Type B pancreatic cell (in vitro differentiated cells): Measurements from ENCODE around the gene KLHL22. TPM values are rescaled to one million over a fixed set of nuclear protein-coding genes. Genes with fewer than 3 reads are reported as not detected.
"Not testable (repeated sequence)": the region's sequence is repeated elsewhere in the genome, so short reads cannot be mapped to it uniquely, and the experiment has no call there.

Experiments used
- DNase-seq: peaks from one replicate; pipeline ENCODE4 v3.0.0; 2021; ENCODE audit warnings: mixed read lengths; ENCODE audit not compliant: unreplicated experiment; ENCODE audit errors: extremely low spot score
- H3K27ac Mint-ChIP-seq: 2 replicates; pipeline ENCODE4 v1.8.0; 2021; ENCODE audit warnings: mild to moderate bottlenecking, mixed read lengths
- H3K27me3 Mint-ChIP-seq: 2 replicates; pipeline ENCODE4 v1.8.0; 2021; ENCODE audit warnings: mixed read lengths
- H3K36me3 Mint-ChIP-seq: 2 replicates; pipeline ENCODE4 v1.8.0; 2021; ENCODE audit warnings: mixed read lengths
- H3K4me1 Mint-ChIP-seq: one replicate; pipeline ENCODE4 v1.8.0; 2021; ENCODE audit warnings: mixed read lengths; ENCODE audit not compliant: unreplicated experiment
- H3K4me3 Mint-ChIP-seq: 2 replicates; pipeline ENCODE4 v1.8.0; 2021; ENCODE audit warnings: mild to moderate bottlenecking, mixed read lengths
- H3K9me3 Mint-ChIP-seq: 2 replicates; pipeline ENCODE4 v1.8.0; 2021; ENCODE audit warnings: mixed read lengths
- total RNA-seq: library from RNA; stranded (reverse); gene quantifications from 2 replicates; pipeline ENCODE4 v1.2.1, GENCODE V29; 2021; ENCODE audit warnings: low replicate concordance
- TF ChIP-seq, protein P1 (sequence below): fragments of 200-600 bp; sonication (generic); conservative IDR thresholded peaks from 2 replicates; pipeline ENCODE4 v1.5.0; 2021; ENCODE audit warnings: antibody characterized with exemption, mild to moderate bottlenecking

KLHL22 gene
- total RNA-seq, 1 donor from 2014 or later: 38.8 TPM

DNA sequence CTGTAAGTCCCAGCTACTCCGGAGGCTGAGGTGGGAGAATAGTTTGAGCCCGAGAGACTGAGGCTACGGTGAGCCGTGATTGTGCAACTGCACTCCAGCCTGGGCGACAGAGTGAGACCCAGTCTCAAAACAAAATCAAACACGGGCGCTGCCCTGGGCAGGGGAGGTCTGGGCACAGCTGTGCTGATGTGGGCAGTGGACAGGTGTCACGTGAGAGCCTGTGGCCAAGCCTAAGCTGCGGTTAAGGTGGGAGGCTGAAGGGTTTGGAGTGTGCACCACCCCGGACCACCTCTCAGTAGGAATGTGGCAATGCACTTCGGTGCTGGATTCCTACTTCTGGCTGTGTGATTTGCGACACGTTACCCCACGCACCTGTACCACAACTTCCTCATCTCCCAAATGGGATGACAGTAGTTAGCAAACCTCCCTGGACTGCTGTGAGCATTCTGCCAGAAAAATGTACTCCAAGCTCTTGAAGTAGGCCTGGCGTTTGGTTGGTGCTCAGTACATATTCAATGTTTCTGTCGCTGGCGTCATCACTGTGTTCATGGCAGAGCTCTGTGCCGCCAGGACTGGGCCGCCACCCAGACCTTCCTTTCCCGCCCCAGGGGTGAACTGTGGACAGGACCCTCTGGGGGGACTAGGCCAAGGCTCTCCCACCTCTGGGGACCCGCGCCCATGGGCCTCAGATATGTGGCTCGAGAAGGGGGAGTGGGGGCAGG is 102.5 kb downstream of the KLHL22 start:
- Mint-ChIP-seq H3K4me3 (peak overlapping the region; percentile 94), H3K4me1 (peaks cover 27% of the 10 kb centered on the region), H3K27ac (peak overlapping the region; percentile 94), H3K9me3 (no peaks in the 10 kb centered on the region), H3K36me3 (no peaks in the 10 kb centered on the region), H3K27me3 (no peaks in the 10 kb centered on the region)
- TF ChIP-seq, protein P1, sequence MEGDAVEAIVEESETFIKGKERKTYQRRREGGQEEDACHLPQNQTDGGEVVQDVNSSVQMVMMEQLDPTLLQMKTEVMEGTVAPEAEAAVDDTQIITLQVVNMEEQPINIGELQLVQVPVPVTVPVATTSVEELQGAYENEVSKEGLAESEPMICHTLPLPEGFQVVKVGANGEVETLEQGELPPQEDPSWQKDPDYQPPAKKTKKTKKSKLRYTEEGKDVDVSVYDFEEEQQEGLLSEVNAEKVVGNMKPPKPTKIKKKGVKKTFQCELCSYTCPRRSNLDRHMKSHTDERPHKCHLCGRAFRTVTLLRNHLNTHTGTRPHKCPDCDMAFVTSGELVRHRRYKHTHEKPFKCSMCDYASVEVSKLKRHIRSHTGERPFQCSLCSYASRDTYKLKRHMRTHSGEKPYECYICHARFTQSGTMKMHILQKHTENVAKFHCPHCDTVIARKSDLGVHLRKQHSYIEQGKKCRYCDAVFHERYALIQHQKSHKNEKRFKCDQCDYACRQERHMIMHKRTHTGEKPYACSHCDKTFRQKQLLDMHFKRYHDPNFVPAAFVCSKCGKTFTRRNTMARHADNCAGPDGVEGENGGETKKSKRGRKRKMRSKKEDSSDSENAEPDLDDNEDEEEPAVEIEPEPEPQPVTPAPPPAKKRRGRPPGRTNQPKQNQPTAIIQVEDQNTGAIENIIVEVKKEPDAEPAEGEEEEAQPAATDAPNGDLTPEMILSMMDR: no peak
- DNase-seq: peak; percentile 70

DNA sequence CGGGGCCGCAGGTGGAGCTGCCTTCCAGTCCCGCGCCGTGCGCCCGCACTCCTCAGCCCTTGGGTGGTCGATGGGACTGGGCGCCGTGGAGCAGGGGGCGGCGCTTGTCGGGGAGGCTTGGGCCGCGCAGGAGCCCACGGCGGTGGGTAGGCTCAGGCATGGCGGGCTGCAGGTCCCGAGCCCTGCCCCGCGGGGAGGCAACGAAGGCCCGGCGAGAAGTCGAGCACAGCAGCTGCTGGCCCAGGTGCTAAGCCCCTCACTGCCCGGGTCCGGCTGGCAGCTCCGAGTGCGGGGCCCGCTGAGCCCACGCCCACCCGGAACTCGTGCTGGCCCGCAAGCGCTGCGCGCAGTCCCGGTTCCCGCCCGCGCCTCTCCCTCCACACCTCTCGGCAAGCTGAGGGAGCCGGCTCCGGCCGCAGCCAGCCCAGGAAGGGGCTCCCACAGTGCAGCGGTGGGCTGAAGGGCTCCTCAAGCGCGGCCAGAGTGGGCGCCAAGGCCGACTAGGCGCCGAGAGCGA is 103.2 kb downstream of the KLHL22 start:
- peaks cover 27% of the 10 kb centered on the region for H3K4me1 Mint-ChIP-seq
- H3K27ac Mint-ChIP-seq, H3K9me3 Mint-ChIP-seq, H3K36me3 Mint-ChIP-seq, H3K27me3 Mint-ChIP-seq, H3K4me3 Mint-ChIP-seq: not testable (repeated sequence)
- DNase-seq: peak; percentile 67

Other genes with a start within 250 kb of the KLHL22 start
- 9.0 and 12.8 TPM in 2 replicates for gene RTN4R, start 227.5 kb downstream of the KLHL22 start, total RNA-seq
- gene DGCR6L, start 175.7 kb downstream of the KLHL22 start, total RNA-seq: 35.9 and 46.6 TPM in 2 replicates
- gene ZNF74, start 101.6 kb downstream of the KLHL22 start, total RNA-seq: 24.6 and 39.5 TPM in 2 replicates
- gene SCARF2, start 58.0 kb downstream of the KLHL22 start, total RNA-seq: 4.2 and 21.7 TPM in 2 replicates
- gene MED15, start 11.8 kb upstream of the KLHL22 start, total RNA-seq: 90.8 and 121 TPM in 2 replicates